Activated naive CD4-positive, alpha-beta T cell treated with anti-CD3 and anti-CD28 coated beads, Interleukin-2, amount 10 ng/mL, durations not matched to agents 7 days and 5 days (primary cell): ENCODE measurements around the gene CLASRP.
A peak's percentile ranks its signal among the peaks of the same experiment; 100 is the strongest.

ENCODE experiments used
- CTCF ChIA-PET: fragments of 350-600 bp; sonication (Branson Sonifier 250); formaldehyde crosslinking; loops from one replicate; lab custom pipeline; 2021; ENCODE audit warnings: antibody characterized with exemption; lab: Charles Lee
- DNase-seq: peaks from one replicate; pipeline ENCODE4 v3.0.0-alpha.2; 2020
- H3K27ac Mint-ChIP-seq: one replicate; pipeline ENCODE4 v1.8.0; 2021; ENCODE audit warnings: mild to moderate bottlenecking, moderate library complexity, mixed read lengths
- H3K27me3 Mint-ChIP-seq: one replicate; pipeline ENCODE4 v1.8.0; 2021; ENCODE audit warnings: mild to moderate bottlenecking, mixed read lengths
- H3K36me3 Mint-ChIP-seq: one replicate; pipeline ENCODE4 v1.8.0; 2021; ENCODE audit warnings: mixed read lengths
- H3K4me1 Mint-ChIP-seq: one replicate; pipeline ENCODE4 v1.8.0; 2021; ENCODE audit warnings: mixed read lengths
- H3K4me3 Mint-ChIP-seq: one replicate; pipeline ENCODE4 v1.8.0; 2021; ENCODE audit warnings: mild to moderate bottlenecking, moderate library complexity, mixed read lengths
- H3K9me3 Mint-ChIP-seq: one replicate; pipeline ENCODE4 v1.8.0; 2021; ENCODE audit warnings: mixed read lengths

CLASRP gene

DNA sequence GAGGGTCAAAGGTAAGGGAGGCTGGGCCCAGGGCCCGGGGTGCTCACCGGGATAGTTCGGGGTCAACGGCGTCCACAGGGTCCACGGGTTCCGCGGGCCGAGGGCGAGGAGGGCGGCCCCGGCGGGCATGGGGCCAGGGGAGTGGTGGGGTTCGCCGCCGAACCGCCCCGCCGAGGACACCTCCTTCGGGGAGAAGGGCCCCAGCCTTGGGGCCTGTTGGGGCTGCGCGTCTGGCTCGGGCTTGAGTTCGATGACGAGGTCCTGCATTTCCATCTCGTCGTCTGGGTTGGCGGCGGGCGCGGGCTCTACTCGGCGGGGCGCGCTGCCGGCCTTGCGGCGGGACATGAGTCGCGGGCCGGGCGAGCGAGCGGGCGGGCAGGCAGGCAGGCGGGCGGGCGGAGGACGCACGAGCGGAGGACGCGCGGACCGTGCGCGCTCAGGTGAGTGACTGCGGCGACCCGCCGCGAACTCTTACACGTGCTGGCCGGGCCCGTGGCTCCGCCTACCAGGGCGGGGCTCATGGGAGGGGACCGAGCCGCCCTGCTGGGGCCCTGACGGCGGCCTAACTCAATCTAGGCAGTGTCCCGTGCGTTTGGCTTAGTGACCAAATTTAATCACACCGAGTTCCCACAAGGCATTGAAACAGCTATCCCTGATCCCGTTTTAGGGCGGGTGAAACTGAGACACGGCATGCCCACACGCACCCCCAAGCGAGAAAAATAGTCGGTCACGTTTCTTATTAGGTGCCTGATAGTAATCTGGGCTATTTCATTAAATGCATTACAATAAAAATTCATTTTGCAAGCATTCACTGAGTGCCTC lies 37.4 kb downstream of the CLASRP start, which contains the start of gene ZNF296:
ZNF296 (minus strand) TSS at position 450 of the 822 bp plus-strand sequence; CDS start at position 345, 105 bp downstream.
- Mint-ChIP-seq H3K9me3 (no peaks in the 10 kb centered on the region), H3K27ac (peak within 1 kb of the TSS; percentile 84), H3K4me3 (peak within 1 kb of the TSS; percentile 76), H3K36me3 (peaks cover 7% of the 10 kb centered on the region), H3K4me1 (peaks cover 50% of the 10 kb centered on the region), H3K27me3 (no peaks in the 10 kb centered on the region)
- DNase-seq, result peak; percentile 84
- CTCF ChIA-PET, result interaction anchor here (1.2 to 1.3 kb wide), 2 partner anchors 11 to 37 kb away, joined by 3 read pairs; partner anchors contain the start of gene CLASRP

GRCh38 chr19:45076851-45077730 lies 38.2 kb downstream of the CLASRP start:
- no peak for DNase-seq
- H3K27ac Mint-ChIP-seq, result peak overlapping the region; percentile 84
- peak overlapping the region; percentile 76 for H3K4me3 Mint-ChIP-seq
- H3K36me3 Mint-ChIP-seq, result peaks cover 13% of the 10 kb centered on the region
- peaks cover 58% of the 10 kb centered on the region for H3K4me1 Mint-ChIP-seq
- CTCF ChIA-PET, result interaction anchor here (1.3 kb wide), 1 partner anchor 38 kb away, joined by 3 read pairs; the partner anchor contains the start of gene CLASRP
- H3K27me3 Mint-ChIP-seq, result no peaks in the 10 kb centered on the region
- no peaks in the 10 kb centered on the region for H3K9me3 Mint-ChIP-seq

GRCh38 chr19:45078390-45079062 lies 39.7 kb downstream of the CLASRP start:
- Mint-ChIP-seq H3K4me3 (peak overlapping the region; percentile 95), H3K9me3 (no peaks in the 10 kb centered on the region), H3K27me3 (no peaks in the 10 kb centered on the region), H3K4me1 (peaks cover 62% of the 10 kb centered on the region), H3K36me3 (peaks cover 17% of the 10 kb centered on the region), H3K27ac (peak overlapping the region; percentile 54)
- no peak for DNase-seq
- CTCF ChIA-PET, result interaction anchor here (0.9 to 1.4 kb wide), 2 partner anchors 9 to 171 kb away, joined by 3 to 4 read pairs; no protein-coding TSS in a partner anchor

GRCh38 chr19:45079063-45079910 lies 40.4 kb downstream of the CLASRP start, which contains the start of gene GEMIN7:
GEMIN7 (plus strand) TSS chr19:45079260; CDS start chr19:45090115, 10,855 bp downstream.
- Mint-ChIP-seq H3K36me3 (peaks cover 17% of the 10 kb centered on the region), H3K4me1 (peaks cover 62% of the 10 kb centered on the region), H3K9me3 (no peaks in the 10 kb centered on the region), H3K27ac (peak within 1 kb of the TSS; percentile 87), H3K4me3 (peak within 1 kb of the TSS; percentile 95), H3K27me3 (no peaks in the 10 kb centered on the region)
- peak; percentile 79 for DNase-seq
- CTCF ChIA-PET, result interaction anchor here (0.9 to 1.4 kb wide), 4 partner anchors 8 to 170 kb away, joined by 3 to 6 read pairs (median 4); no protein-coding TSS in a partner anchor

GRCh38 chr19:45079911-45080370 lies 41.1 kb downstream of the CLASRP start:
- peak overlapping the region; percentile 87 for H3K27ac Mint-ChIP-seq
- H3K9me3 Mint-ChIP-seq, result no peaks in the 10 kb centered on the region
- peaks cover 17% of the 10 kb centered on the region for H3K36me3 Mint-ChIP-seq
- H3K4me1 Mint-ChIP-seq, result peaks cover 56% of the 10 kb centered on the region
- CTCF ChIA-PET, result interaction anchor here (1.1 to 1.4 kb wide), 3 partner anchors 10 to 170 kb away, joined by 3 to 6 read pairs (median 4); no protein-coding TSS in a partner anchor
- no peaks in the 10 kb centered on the region for H3K27me3 Mint-ChIP-seq
- DNase-seq, result no peak
- peak overlapping the region; percentile 95 for H3K4me3 Mint-ChIP-seq

DNA sequence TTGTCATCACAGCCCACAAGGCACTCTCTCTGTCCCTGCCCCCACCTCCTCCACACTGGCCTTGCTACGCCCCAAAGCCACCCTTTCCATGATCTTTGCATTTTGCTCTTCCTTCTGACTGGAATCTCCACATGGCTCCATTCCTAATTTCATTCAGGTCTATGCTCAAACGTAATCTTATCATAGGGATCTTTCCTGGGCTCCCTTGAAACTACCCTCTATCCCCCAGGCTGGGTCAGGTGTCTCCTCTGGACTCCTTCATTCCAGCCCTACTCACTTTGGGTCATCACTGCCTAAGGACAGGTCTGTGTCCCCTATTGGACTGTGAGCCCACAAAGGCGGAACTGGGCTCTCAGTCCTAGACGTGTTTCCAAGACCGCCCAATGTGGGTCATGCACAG lies 43.3 kb downstream of the CLASRP start:
- Mint-ChIP-seq H3K27ac (peak overlapping the region; percentile 51), H3K36me3 (peaks cover 24% of the 10 kb centered on the region), H3K4me1 (peaks cover 58% of the 10 kb centered on the region), H3K9me3 (no peaks in the 10 kb centered on the region), H3K27me3 (no peaks in the 10 kb centered on the region), H3K4me3 (peak overlapping the region; percentile 4)
- CTCF ChIA-PET, result no interaction called here
- no peak for DNase-seq

- CTCF ChIA-PET, result no interaction called here
- peak overlapping the region; percentile 72 for H3K27ac Mint-ChIP-seq
- H3K4me3 Mint-ChIP-seq, result no peak overlapping the region
Measured at GRCh38 chr19:45086480-45086879, 47.6 kb downstream of the CLASRP start.

GRCh38 chr19:45087531-45087930 lies 48.7 kb downstream of the CLASRP start:
- DNase-seq, result peak; percentile 73
- Mint-ChIP-seq H3K9me3 (peaks cover 3% of the 10 kb centered on the region), H3K4me1 (peaks cover 47% of the 10 kb centered on the region), H3K27ac (peak overlapping the region; percentile 92), H3K27me3 (no peaks in the 10 kb centered on the region), H3K4me3 (peak overlapping the region; percentile 19), H3K36me3 (peaks cover 34% of the 10 kb centered on the region)
- CTCF ChIA-PET, result interaction anchor here (0.9 kb wide), 1 partner anchor 8 kb away, joined by 3 read pairs; the partner anchor contains the start of gene GEMIN7

More at GRCh38 chr19:45086480-45086879, 47.6 kb downstream of the CLASRP start:
- peaks cover 40% of the 10 kb centered on the region for H3K36me3 Mint-ChIP-seq
- H3K4me1 Mint-ChIP-seq, result peaks cover 49% of the 10 kb centered on the region
- DNase-seq, result no peak
- H3K27me3 Mint-ChIP-seq, result no peaks in the 10 kb centered on the region
- peaks cover 3% of the 10 kb centered on the region for H3K9me3 Mint-ChIP-seq

GRCh38 chr19:45090034-45090433 lies 51.2 kb downstream of the CLASRP start:
- peaks cover 43% of the 10 kb centered on the region for H3K36me3 Mint-ChIP-seq
- H3K4me3 Mint-ChIP-seq, result no peak overlapping the region
- H3K27ac Mint-ChIP-seq, result no peak overlapping the region
- peaks cover 70% of the 10 kb centered on the region for H3K4me1 Mint-ChIP-seq
- peaks cover 3% of the 10 kb centered on the region for H3K9me3 Mint-ChIP-seq
- no peaks in the 10 kb centered on the region for H3K27me3 Mint-ChIP-seq
- DNase-seq, result no peak
- CTCF ChIA-PET, result interaction anchor here (0.8 to 2.0 kb wide), 3 partner anchors 8 to 30 kb away, joined by 3 to 6 read pairs (median 4); no protein-coding TSS in a partner anchor

GRCh38 chr19:45090606-45091005 lies 51.8 kb downstream of the CLASRP start:
- H3K4me1 Mint-ChIP-seq, result peaks cover 66% of the 10 kb centered on the region
- CTCF ChIA-PET, result interaction anchor here (0.8 to 2.0 kb wide), 2 partner anchors 11 to 31 kb away, joined by 3 to 6 read pairs; no protein-coding TSS in a partner anchor
- peaks cover 3% of the 10 kb centered on the region for H3K9me3 Mint-ChIP-seq

GRCh38 chr19:45091031-45091923 lies 52.4 kb downstream of the CLASRP start:
- peak; percentile 97 for DNase-seq
- Mint-ChIP-seq H3K4me3 (peak overlapping the region; percentile 91), H3K27ac (peak overlapping the region; percentile 97), H3K36me3 (peaks cover 37% of the 10 kb centered on the region), H3K27me3 (no peaks in the 10 kb centered on the region), H3K4me1 (peaks cover 70% of the 10 kb centered on the region), H3K9me3 (peaks cover 3% of the 10 kb centered on the region)
- CTCF ChIA-PET, result interaction anchor here (0.6 to 2.1 kb wide), 3 partner anchors 12 to 35 kb away, joined by 4 to 14 read pairs (median 6); no protein-coding TSS in a partner anchor

More at GRCh38 chr19:45090606-45091005, 51.8 kb downstream of the CLASRP start:
- no peak for DNase-seq
- H3K27ac Mint-ChIP-seq, result no peak overlapping the region
- H3K4me3 Mint-ChIP-seq, result no peak overlapping the region
- H3K36me3 Mint-ChIP-seq, result peaks cover 39% of the 10 kb centered on the region
- no peaks in the 10 kb centered on the region for H3K27me3 Mint-ChIP-seq
